Skeletal muscle satellite cell (primary cell): Measurements from ENCODE around the gene IGSF6. TPM values are rescaled to one million over a fixed set of nuclear protein-coding genes. Genes with fewer than 3 reads are reported as not detected.
"Not testable (repeated sequence)": the region's sequence is repeated elsewhere in the genome, so short reads cannot be mapped to it uniquely, and the experiment has no call there.

ENCODE experiments used
- H3K27me3 ChIP-seq: 2 replicates; pipeline ENCODE4 v1.7.0; 2013; ENCODE audit warnings: low read length; ENCODE audit not compliant: control insufficient read depth, insufficient read depth
- H3K36me3 ChIP-seq: 2 replicates; pipeline ENCODE4 v1.7.0; 2013; ENCODE audit warnings: mild to moderate bottlenecking, control low read depth, low read length; ENCODE audit not compliant: insufficient read depth
- H3K4me1 ChIP-seq: 2 replicates; pipeline ENCODE4 v1.7.0; 2013; ENCODE audit warnings: low read length; ENCODE audit not compliant: control insufficient read depth, insufficient read depth
- H3K4me2 ChIP-seq: 2 replicates; pipeline ENCODE4 v1.7.0; 2013; ENCODE audit warnings: mild to moderate bottlenecking, low read length
- H3K4me3 ChIP-seq: 2 replicates; pipeline ENCODE4 v1.7.0; 2013; ENCODE audit warnings: low read length
- H3K9ac ChIP-seq: 2 replicates; pipeline ENCODE4 v1.7.0; 2013; ENCODE audit warnings: mild to moderate bottlenecking, low read depth, low read length, moderate library complexity
- H3K9me3 ChIP-seq: replicated peaks from 2 replicates; pipeline ENCODE4 v1.7.0; 2013; ENCODE audit warnings: mild to moderate bottlenecking, control low read depth, low read length
- total RNA-seq: library from RNA; depleted of rRNA; stranded (reverse); fragments of >200 nt; gene quantifications from 2 replicates; pipeline ENCODE4 v1.2.3, GENCODE V29; 2012; rRNA removed

The IGSF6 gene
- not detected in 2 replicates for total RNA-seq

DNA sequence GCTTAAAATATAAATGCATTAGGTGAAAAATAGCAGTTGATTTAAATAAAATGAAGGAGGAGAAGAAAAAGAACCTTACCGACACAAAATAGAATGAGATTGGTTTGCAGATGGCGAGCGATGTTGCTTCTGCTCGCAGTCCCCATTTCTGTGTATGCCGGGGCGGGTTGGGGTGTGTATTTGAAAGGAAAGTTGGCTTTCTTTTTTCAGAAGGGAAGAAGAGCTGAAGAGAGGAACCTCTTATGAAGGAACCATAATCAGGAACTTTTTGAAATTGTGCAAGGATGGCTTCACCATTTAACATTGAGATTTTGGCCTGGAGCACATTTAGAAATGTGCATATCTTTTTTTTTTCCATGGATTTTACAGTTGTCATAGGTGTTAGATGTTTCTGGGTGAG is at the start of gene IGSF6:
IGSF6 (minus strand) TSS at position 156 of the 400 bp plus-strand sequence; CDS start at position 146, 10 bp downstream.
- Histone ChIP-seq H3K27me3 (no peaks in the 10 kb centered on the region), H3K9ac (no peak within 1 kb of the TSS), H3K4me3 (no peak within 1 kb of the TSS), H3K4me1 (peaks cover 15% of the 10 kb centered on the region), H3K9me3 (no peaks in the 10 kb centered on the region), H3K4me2 (no peak within 1 kb of the TSS), H3K36me3 (peaks cover 49% of the 10 kb centered on the region)

DNA sequence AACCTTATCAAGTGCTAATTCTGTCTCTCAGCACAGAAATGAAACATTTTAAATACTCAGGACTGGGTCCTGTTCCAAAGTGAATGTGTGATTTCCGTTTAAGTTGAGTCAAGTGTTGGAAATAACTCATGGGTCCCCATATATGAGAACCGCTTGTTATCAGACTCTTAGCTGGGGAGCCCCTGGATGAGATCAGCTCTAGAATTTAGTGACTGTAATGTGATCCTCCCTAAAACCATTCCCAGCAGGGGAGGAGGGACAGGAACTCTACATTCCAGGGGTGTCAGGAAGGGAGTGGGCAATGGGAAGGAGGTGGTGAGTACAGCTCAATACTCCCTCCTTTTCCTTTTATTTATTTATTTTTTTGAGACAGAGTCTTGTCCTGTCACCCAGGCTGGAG is 48.9 kb upstream of the IGSF6 start:
- H3K9me3 ChIP-seq = no peaks in the 10 kb centered on the region
- H3K4me2 ChIP-seq = no peak overlapping the region
- no peak overlapping the region for H3K4me3 ChIP-seq
- no peaks in the 10 kb centered on the region for H3K4me1 ChIP-seq
- peaks cover 29% of the 10 kb centered on the region for H3K27me3 ChIP-seq
- no peaks in the 10 kb centered on the region for H3K36me3 ChIP-seq
- no peak overlapping the region for H3K9ac ChIP-seq

- H3K4me3 ChIP-seq = no peak overlapping the region
- peaks cover 21% of the 10 kb centered on the region for H3K27me3 ChIP-seq
- H3K9me3 ChIP-seq = no peaks in the 10 kb centered on the region
Observed at GRCh38 chr16:21698169-21699032, 46.0 kb upstream of the IGSF6 start.

GRCh38 chr16:21697032-21697431 is 44.6 kb upstream of the IGSF6 start:
- no peaks in the 10 kb centered on the region for H3K9me3 ChIP-seq
- no peak overlapping the region for H3K9ac ChIP-seq
- H3K36me3 ChIP-seq = no peaks in the 10 kb centered on the region
- H3K4me2 ChIP-seq = no peak overlapping the region
- no peaks in the 10 kb centered on the region for H3K4me1 ChIP-seq
- H3K27me3 ChIP-seq = peaks cover 17% of the 10 kb centered on the region
- no peak overlapping the region for H3K4me3 ChIP-seq

More at GRCh38 chr16:21698169-21699032, 46.0 kb upstream of the IGSF6 start:
- no peaks in the 10 kb centered on the region for H3K36me3 ChIP-seq
- no peaks in the 10 kb centered on the region for H3K4me1 ChIP-seq
- no peak overlapping the region for H3K4me2 ChIP-seq
- no peak overlapping the region for H3K9ac ChIP-seq

- Histone ChIP-seq H3K9ac (no peak overlapping the region), H3K9me3 (no peaks in the 10 kb centered on the region), H3K4me1 (no peaks in the 10 kb centered on the region), H3K27me3 (peaks cover 17% of the 10 kb centered on the region), H3K4me2 (no peak overlapping the region), H3K36me3 (no peaks in the 10 kb centered on the region), H3K4me3 (no peak overlapping the region)
Observed at GRCh38 chr16:21694609-21695008, 42.2 kb upstream of the IGSF6 start.

DNA sequence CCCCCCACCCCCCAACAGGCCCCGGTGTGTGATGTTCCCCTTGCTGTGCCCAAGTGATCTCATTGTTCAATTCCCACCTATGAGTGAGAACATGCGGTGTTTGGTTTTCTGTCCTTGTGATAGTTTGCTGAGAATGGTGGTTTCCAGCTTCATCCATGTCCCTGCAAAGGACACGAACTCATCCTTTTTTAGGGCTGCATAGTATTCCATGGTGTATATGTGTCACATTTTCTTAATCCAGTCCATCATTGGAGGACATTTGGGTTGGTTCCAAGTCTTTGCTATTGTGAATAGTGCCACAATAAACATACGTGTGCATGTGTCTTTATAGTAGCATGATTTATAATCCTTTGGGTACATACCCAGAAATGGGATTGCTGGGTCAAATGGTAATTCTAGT is 38.6 kb upstream of the IGSF6 start:
- peaks cover 16% of the 10 kb centered on the region for H3K27me3 ChIP-seq
- not testable (repeated sequence) for H3K4me2 ChIP-seq, H3K36me3 ChIP-seq, H3K4me1 ChIP-seq, H3K9ac ChIP-seq, H3K4me3 ChIP-seq, H3K9me3 ChIP-seq

DNA sequence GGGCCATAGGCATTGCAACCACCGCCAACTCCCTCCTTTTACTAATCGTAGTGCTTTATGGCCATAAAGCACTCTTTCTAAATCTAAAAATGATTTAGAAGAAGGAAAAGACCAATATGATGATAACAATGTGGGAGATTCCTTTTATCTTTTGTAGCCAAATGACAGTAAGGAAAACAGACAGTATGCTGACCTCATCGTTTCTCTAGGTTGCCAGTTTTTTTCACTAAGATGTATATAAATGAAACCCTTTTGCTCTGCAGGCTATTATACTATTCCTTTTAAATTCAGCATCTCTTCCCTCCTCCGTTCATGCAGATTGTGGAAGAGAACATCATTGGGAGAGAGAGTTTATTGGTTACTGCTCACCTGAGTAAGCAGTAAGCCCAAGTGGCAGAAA is 36.7 kb upstream of the IGSF6 start:
- Histone ChIP-seq H3K4me1 (no peaks in the 10 kb centered on the region), H3K27me3 (peaks cover 15% of the 10 kb centered on the region), H3K36me3 (no peaks in the 10 kb centered on the region), H3K4me3 (no peak overlapping the region), H3K4me2 (no peak overlapping the region), H3K9me3 (no peaks in the 10 kb centered on the region), H3K9ac (no peak overlapping the region)

- Histone ChIP-seq H3K4me3 (no peak overlapping the region), H3K36me3 (no peaks in the 10 kb centered on the region), H3K4me2 (no peak overlapping the region), H3K4me1 (no peaks in the 10 kb centered on the region), H3K9ac (no peak overlapping the region), H3K27me3 (peaks cover 20% of the 10 kb centered on the region), H3K9me3 (no peaks in the 10 kb centered on the region)
Observed at GRCh38 chr16:21685034-21685455, 32.6 kb upstream of the IGSF6 start.

DNA sequence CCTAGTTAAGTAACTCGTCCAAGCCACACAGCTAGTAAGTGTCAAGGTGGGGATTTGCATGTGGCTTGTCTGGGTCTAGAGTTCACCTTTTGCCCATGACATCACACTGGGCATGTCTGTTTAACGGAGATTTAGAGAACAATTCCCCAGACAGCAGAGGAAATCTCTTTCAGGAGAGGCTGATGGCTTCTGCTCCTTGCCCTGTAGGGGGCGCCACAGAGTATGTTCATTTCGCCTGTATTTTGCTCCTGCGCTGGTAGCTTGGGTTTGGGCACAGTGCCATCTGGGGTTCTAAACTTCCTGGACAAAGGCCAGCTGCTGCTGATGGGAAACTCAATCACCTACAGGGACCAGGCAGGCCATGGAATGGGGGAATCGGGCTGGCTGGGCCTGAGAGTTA is 31.8 kb upstream of the IGSF6 start:
- no peak overlapping the region for H3K4me3 ChIP-seq
- no peaks in the 10 kb centered on the region for H3K4me1 ChIP-seq
- H3K9me3 ChIP-seq = no peaks in the 10 kb centered on the region
- no peak overlapping the region for H3K4me2 ChIP-seq
- H3K9ac ChIP-seq = no peak overlapping the region
- H3K36me3 ChIP-seq = no peaks in the 10 kb centered on the region
- H3K27me3 ChIP-seq = peaks cover 17% of the 10 kb centered on the region

- H3K9ac ChIP-seq = no peak overlapping the region
- H3K4me3 ChIP-seq = no peak overlapping the region
- H3K4me2 ChIP-seq = no peak overlapping the region
- no peaks in the 10 kb centered on the region for H3K9me3 ChIP-seq
- no peaks in the 10 kb centered on the region for H3K36me3 ChIP-seq
- H3K4me1 ChIP-seq = no peaks in the 10 kb centered on the region
- peaks cover 15% of the 10 kb centered on the region for H3K27me3 ChIP-seq
Observed at GRCh38 chr16:21683184-21683583, 30.8 kb upstream of the IGSF6 start.

DNA sequence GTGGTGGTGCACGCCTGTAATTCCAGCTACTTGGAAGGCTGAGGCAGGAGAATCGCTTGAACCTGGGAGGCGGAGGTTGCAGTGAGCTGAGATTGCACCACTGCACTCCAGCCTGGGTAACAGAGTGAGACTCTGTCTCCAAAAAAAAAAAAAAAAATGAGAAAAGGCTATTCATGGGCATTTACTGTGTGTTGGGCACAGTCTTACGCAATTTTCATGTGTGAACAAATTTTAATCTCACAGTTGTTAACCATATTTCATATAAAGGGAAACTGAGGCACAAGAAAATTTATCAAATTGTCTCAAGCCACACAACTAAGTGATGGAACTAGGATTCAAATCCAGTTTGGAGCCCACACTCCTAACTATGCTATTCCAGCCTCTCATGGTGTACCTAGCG is 28.3 kb upstream of the IGSF6 start:
- H3K9me3 ChIP-seq, H3K36me3 ChIP-seq, H3K4me1 ChIP-seq, H3K9ac ChIP-seq, H3K4me3 ChIP-seq, H3K4me2 ChIP-seq: not testable (repeated sequence)
- H3K27me3 ChIP-seq = peaks cover 24% of the 10 kb centered on the region

GRCh38 chr16:21674456-21674855 is 22.0 kb upstream of the IGSF6 start:
- H3K9ac ChIP-seq, H3K4me2 ChIP-seq: not testable (repeated sequence)

More at GRCh38 chr16:21674456-21674855, 22.0 kb upstream of the IGSF6 start:
- H3K4me3 ChIP-seq, H3K36me3 ChIP-seq, H3K9me3 ChIP-seq, H3K4me1 ChIP-seq: not testable (repeated sequence)
- H3K27me3 ChIP-seq = peaks cover 22% of the 10 kb centered on the region
